NCI-H226 (cell line): ENCODE measurements around the gene OR8B12.
"Not testable (repeated sequence)": the region's sequence is repeated elsewhere in the genome, so short reads cannot be mapped to it uniquely, and the experiment has no call there.

Experiments used
- DNase-seq: peaks from one replicate; pipeline ENCODE4 v3.0.0-alpha.2; 2015

OR8B12 gene

GRCh38 chr11:124519850-124520549, 23.5 kb downstream of the OR8B12 start:
- DNase-seq: no peak

DNA sequence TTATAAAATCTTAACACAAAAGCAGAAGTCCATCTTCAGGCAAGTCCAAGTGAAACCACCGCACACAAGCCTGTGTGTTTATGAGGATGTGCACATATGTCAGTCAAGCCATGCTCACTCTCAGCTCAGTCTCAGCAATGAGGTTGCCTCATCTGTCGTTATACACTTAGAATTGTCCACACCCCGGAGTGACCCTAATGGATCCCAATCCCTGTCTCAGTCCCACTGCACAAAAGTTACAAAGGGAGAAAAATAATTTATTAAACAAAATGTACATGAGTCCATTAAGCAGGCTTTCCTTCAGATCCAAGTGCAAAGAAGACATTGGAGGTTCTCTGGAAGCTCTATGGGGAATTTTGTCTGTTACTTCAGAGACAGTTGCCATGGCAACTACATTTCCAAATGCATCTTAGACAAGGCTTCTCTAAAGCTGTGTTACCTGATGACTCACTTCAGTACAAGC, 24.4 kb downstream of the OR8B12 start:
- no peak for DNase-seq

DNA sequence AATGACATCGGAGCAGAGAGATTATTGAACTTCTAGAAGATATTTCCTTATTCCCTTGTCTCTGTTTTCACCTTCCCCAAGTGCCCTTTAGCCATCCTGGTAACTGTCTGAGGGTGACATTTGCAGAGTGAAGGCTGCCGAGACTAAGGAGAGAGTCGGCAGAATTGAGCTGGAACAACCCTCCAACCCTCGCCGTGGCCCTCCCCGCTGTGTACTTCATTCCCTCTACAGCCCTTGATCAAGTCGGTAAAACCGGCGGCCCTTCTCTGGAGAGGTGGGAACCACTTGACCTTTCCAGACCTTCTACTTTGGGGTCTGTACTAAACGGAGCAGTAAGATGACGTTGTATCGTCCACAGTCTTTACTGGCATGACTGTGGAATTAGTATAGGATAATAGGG, 26.1 kb downstream of the OR8B12 start:
- no peak for DNase-seq

GRCh38 chr11:124514675-124515074, 28.8 kb downstream of the OR8B12 start:
- not testable (repeated sequence) for DNase-seq

DNA sequence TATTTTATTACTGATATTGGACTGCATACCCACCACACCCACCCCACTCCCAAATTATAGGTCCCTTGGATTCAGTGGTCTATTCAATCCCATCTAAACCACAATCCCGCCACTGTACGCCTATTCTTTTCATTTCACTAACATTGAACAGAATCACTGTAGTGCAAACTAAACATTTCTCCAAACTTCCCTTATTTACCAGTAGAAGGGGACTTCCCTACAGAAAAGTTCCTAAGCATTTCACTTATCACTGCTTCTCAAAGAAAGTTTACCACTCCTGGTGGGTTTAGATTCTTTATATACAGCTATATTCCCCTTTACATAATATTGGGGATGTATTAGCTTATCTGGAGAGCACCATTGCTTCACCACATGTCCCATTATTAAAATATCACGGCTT, 29.3 kb downstream of the OR8B12 start:
- DNase-seq: no peak

DNA sequence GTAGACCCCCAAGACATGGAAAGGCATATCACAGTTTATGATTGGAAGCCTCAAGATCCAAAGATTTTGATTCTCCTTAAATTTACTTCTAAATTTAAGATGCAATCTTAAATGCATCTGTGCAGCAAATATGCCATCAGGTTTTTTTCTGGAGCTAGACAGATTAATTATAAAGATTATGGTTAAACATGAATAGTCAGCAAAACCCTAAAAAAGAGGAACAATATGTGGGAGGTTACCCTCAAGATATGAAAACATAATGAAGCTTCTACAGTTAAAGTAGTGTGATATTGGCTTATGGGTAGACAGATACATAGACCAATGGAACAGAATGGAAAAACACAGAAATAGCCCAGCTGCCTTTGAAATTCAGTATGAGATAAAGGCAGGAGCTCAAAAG, 31.7 kb downstream of the OR8B12 start:
- DNase-seq: no peak

DNA sequence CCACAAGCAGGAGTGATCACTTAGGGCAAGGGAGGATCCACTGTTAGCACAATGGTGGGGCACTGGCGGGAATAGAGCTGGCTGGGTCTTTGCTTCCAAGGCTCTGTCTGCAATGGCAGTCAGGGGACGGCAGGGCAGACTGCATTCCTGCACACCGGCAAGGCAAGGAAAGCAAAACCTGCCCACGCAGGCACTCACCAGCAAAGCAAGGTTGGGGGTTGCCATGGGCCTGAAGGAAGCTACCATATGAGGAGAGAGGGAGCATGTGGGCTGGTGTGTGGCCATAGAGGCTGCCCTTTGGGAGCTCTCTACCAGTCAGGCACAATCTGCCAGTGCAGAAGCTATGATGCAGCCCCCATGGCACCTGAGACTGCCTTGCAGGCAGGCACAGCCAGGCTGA, 33.2 kb downstream of the OR8B12 start:
- DNase-seq: no peak

- no peak for DNase-seq
These were observed 43.7 kb downstream of the OR8B12 start for GRCh38 chr11:124499711-124500110.

- no peak for DNase-seq
These were observed 50.3 kb downstream of the OR8B12 start for GRCh38 chr11:124493016-124493655.
